Dendritic cell treated with granulocyte-macrophage colony-stimulating factor and Interleukin-4, amounts not matched to agents 40 ng/mL and 50 ng/mL, for 4 days (primary cell): ENCODE results near the gene TXNRD1.
"Not testable (repeated sequence)": the region's sequence is repeated elsewhere in the genome, so short reads cannot be mapped to it uniquely, and the experiment has no call there.

Source experiments
- H3K27ac Mint-ChIP-seq: one replicate; pipeline ENCODE4 v1.8.0; 2022; ENCODE audit warnings: mild to moderate bottlenecking, mixed read lengths
- H3K27me3 Mint-ChIP-seq: one replicate; pipeline ENCODE4 v1.8.0; 2022; ENCODE audit warnings: mild to moderate bottlenecking, mixed read lengths
- H3K36me3 Mint-ChIP-seq: one replicate; pipeline ENCODE4 v1.8.0; 2022; ENCODE audit warnings: low read depth, mixed read lengths
- H3K4me1 Mint-ChIP-seq: one replicate; pipeline ENCODE4 v1.8.0; 2022; ENCODE audit warnings: low read depth, mixed read lengths
- H3K4me3 Mint-ChIP-seq: one replicate; pipeline ENCODE4 v1.8.0; 2022; ENCODE audit warnings: mild to moderate bottlenecking, moderate library complexity, mixed read lengths
- H3K9me3 Mint-ChIP-seq: one replicate; pipeline ENCODE4 v1.8.0; 2022; ENCODE audit warnings: mixed read lengths
- intact Hi-C: fragments of 100-400 bp; cut with micrococcal nuclease; formaldehyde crosslinking; loops from one replicate; pipeline ENCODE4 v1.15.0; 2022

TXNRD1 gene

DNA sequence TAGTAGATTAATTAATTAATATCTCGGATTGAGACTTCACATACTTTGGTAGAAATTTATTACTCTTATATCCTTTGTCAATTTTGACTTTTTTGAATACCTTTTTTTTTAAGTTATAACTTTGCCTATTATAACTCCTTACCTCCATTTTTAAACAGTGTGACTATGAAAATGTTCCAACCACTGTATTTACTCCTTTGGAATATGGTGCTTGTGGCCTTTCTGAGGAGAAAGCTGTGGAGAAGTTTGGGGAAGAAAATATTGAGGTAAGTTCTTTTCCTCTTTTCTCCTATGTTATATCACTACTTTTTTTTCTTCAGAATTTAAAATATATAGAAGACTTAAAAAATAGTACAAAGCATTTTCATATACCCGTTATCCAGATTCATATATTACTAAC lies 115.8 kb downstream of the TXNRD1 start:
- intact Hi-C loops = loop anchor here (5.0 to 10.0 kb wide), 2 partner anchors 247 to 786 kb away; no protein-coding TSS in a partner anchor
- no peak overlapping the region for H3K4me3 Mint-ChIP-seq
- H3K27me3 Mint-ChIP-seq = no peaks in the 10 kb centered on the region
- H3K27ac Mint-ChIP-seq = no peak overlapping the region
- H3K4me1 Mint-ChIP-seq = no peaks in the 10 kb centered on the region
- H3K36me3 Mint-ChIP-seq = peaks cover 80% of the 10 kb centered on the region
- H3K9me3 Mint-ChIP-seq = no peaks in the 10 kb centered on the region

DNA sequence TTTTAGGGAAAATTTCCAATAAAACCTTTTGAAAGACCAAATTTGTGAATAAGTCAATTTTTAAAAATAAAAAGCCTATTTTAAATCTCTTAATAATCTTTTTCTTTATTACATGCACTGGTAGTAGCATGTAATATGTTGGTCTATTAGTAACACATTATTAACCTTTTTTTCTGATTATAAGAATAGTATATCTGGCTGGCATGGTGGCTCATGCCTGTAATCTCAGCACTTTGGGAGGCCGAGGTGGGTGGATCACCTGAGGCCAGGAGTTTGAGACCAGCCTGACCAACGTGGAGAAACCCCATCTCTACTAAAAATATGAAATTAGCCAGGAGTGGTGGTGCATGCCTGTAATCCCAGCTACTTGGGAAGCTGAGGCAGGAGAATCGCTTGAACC lies 116.7 kb downstream of the TXNRD1 start:
- H3K27ac Mint-ChIP-seq, H3K27me3 Mint-ChIP-seq, H3K9me3 Mint-ChIP-seq, H3K4me3 Mint-ChIP-seq, H3K4me1 Mint-ChIP-seq: not testable (repeated sequence)
- intact Hi-C loops = loop anchor here (5.0 to 10.0 kb wide), 2 partner anchors 247 to 785 kb away; no protein-coding TSS in a partner anchor
- peaks cover 77% of the 10 kb centered on the region for H3K36me3 Mint-ChIP-seq

DNA sequence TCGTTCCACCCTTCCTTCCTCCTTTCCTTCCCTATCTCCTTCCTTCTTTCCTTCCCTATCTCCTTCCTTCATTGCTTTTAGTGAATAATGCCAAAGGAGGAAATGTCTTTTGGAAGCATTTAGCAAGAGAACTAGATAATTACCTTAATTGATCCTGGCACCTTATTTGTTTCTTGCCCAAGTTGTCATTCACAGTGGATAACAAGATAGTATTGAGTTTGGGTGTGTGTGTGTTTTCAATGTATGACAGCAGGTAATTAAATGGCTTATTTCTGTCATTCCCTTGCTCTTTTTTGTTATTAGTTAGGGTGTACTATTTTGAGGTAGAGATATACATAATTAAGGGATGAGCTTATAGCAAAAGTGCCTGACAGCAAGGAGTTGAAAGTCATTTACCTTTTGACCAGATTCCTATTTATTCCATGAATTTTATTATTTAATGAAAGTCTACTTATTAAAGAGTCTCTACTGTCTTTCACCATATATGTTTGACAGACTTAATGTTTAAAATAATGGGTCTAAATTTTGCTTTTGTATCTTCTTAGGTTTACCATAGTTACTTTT lies 118.2 kb downstream of the TXNRD1 start:
- H3K4me3 Mint-ChIP-seq = no peak overlapping the region
- intact Hi-C loops = loop anchor here (5.0 to 10.0 kb wide), 2 partner anchors 249 to 784 kb away; no protein-coding TSS in a partner anchor
- H3K27me3 Mint-ChIP-seq = no peaks in the 10 kb centered on the region
- H3K4me1 Mint-ChIP-seq = no peaks in the 10 kb centered on the region
- peaks cover 80% of the 10 kb centered on the region for H3K36me3 Mint-ChIP-seq
- H3K27ac Mint-ChIP-seq = no peak overlapping the region
- H3K9me3 Mint-ChIP-seq = no peaks in the 10 kb centered on the region

DNA sequence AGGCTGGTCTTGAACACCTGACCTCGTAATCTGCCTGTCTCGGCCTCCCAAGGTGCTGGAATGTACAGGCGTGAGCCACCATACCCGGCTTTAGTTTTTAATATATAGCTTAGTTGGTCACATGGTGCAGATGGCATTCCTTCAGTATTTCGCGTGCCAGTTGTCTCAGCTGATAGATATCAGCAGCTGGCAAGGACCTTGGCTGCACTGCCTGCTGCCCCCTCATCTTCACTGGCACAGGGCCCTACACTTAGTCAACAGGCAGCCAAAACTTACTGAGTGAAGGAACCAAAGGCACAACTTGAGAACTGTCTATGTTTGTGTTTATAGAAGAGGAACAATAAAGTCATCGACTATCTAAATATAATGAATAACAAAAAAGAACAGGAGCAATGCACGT lies 119.0 kb downstream of the TXNRD1 start:
- intact Hi-C loops = loop anchor here (5.0 to 10.0 kb wide), 2 partner anchors 250 to 783 kb away; no protein-coding TSS in a partner anchor
- H3K27ac Mint-ChIP-seq = no peak overlapping the region
- peaks cover 80% of the 10 kb centered on the region for H3K36me3 Mint-ChIP-seq
- no peaks in the 10 kb centered on the region for H3K27me3 Mint-ChIP-seq
- H3K4me3 Mint-ChIP-seq = no peak overlapping the region
- no peaks in the 10 kb centered on the region for H3K9me3 Mint-ChIP-seq
- H3K4me1 Mint-ChIP-seq = no peaks in the 10 kb centered on the region

DNA sequence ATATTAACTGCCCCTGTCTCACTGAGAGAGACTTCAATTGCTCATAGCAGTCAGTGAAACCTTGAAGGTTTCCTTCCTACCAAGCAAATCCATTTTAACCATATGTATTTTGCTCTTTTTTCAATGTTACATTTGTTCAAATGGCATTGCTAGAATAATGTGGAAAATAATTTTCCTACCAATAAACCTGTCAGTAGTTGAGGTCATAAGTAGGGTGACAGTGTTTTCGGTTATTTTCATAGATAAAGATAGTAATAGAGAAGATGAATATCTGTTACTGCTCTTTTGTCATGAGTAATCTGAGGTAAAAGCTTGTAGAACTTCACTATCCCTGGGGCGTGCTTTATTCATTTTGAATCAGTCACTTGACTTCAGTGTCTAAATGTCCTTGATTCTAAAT lies 120.5 kb downstream of the TXNRD1 start:
- Mint-ChIP-seq H3K27me3 (no peaks in the 10 kb centered on the region), H3K4me1 (no peaks in the 10 kb centered on the region), H3K27ac (no peak overlapping the region), H3K36me3 (peaks cover 84% of the 10 kb centered on the region), H3K4me3 (no peak overlapping the region), H3K9me3 (no peaks in the 10 kb centered on the region)
- intact Hi-C loops = loop anchor here (10.0 kb wide), 1 partner anchor 251 kb away; no protein-coding TSS in a partner anchor

DNA sequence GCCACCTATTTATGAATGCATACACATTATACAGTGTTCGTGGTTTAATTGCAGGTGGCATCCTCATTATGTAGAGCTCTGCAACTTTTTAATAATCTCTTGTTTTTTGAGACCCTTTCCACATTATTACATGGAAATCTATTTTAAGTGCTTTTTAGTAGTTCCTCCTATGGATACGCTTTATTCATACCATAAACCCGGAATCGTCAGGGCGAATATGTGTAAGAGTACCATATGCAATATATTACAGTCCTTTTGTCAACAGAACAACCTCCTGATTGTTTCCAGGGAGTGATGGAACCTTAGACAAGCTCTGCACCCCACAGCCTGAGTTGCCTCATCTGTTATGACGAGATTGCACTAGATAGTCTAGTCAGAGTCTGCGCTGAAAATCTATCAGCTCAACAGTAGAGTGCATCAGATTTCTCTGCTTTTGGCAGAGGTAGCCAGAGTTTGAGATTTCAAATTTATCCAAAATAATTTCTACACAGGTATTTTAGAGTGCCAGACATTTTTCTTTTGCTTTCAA lies 121.5 kb downstream of the TXNRD1 start:
- Mint-ChIP-seq H3K36me3 (peaks cover 84% of the 10 kb centered on the region), H3K4me1 (no peaks in the 10 kb centered on the region), H3K27me3 (no peaks in the 10 kb centered on the region), H3K4me3 (no peak overlapping the region), H3K9me3 (no peaks in the 10 kb centered on the region), H3K27ac (no peak overlapping the region)
- intact Hi-C loops = loop anchor here (10.0 kb wide), 1 partner anchor 252 kb away; no protein-coding TSS in a partner anchor

DNA sequence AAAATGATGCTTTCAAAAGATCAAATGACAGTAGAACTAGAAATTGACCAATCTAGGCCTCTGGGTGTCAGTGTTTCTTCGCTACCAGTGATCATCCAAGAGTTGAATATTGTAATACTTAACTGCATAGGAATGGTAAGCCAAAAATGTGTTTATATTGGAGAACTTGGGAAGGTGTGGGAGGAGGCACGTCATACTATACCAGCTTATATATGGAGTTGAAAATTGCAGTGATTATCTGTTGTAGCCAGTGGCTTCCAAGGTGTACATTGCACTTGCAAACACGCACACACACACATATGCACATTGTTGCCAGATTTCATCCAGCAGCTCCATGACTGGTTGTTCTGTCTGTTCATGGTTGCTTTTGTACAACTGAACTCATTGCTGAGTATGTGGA lies 124.1 kb downstream of the TXNRD1 start:
- intact Hi-C loops = loop anchor here (10.0 kb wide), 1 partner anchor 255 kb away; no protein-coding TSS in a partner anchor
- H3K27me3 Mint-ChIP-seq = no peaks in the 10 kb centered on the region
- no peaks in the 10 kb centered on the region for H3K9me3 Mint-ChIP-seq
- H3K27ac Mint-ChIP-seq = no peak overlapping the region
- peaks cover 91% of the 10 kb centered on the region for H3K36me3 Mint-ChIP-seq
- peaks cover 5% of the 10 kb centered on the region for H3K4me1 Mint-ChIP-seq
- H3K4me3 Mint-ChIP-seq = no peak overlapping the region

DNA sequence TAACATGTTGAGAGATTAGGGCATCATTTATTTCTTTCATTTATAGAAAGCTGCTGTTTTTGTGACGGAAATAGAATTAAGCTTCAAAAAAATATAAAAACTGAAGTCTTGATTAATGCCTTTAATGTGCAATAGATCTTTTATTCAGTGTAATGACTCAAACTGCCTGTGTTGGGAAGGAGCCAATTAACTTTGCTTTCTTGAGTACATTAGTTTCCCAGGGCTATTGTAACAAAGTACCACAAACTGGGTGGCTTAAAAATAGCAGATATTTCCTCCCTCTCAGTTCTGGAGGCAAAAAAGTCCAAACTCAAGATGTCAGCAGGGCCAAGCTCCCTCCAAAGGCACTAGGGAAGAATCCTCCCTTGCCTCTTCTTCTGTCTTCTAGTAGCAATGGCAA lies 124.6 kb downstream of the TXNRD1 start:
- Mint-ChIP-seq H3K9me3 (no peaks in the 10 kb centered on the region), H3K27me3 (no peaks in the 10 kb centered on the region), H3K27ac (no peak overlapping the region), H3K4me1 (peaks cover 5% of the 10 kb centered on the region), H3K4me3 (no peak overlapping the region), H3K36me3 (peaks cover 91% of the 10 kb centered on the region)
- intact Hi-C loops = no loop called here

DNA sequence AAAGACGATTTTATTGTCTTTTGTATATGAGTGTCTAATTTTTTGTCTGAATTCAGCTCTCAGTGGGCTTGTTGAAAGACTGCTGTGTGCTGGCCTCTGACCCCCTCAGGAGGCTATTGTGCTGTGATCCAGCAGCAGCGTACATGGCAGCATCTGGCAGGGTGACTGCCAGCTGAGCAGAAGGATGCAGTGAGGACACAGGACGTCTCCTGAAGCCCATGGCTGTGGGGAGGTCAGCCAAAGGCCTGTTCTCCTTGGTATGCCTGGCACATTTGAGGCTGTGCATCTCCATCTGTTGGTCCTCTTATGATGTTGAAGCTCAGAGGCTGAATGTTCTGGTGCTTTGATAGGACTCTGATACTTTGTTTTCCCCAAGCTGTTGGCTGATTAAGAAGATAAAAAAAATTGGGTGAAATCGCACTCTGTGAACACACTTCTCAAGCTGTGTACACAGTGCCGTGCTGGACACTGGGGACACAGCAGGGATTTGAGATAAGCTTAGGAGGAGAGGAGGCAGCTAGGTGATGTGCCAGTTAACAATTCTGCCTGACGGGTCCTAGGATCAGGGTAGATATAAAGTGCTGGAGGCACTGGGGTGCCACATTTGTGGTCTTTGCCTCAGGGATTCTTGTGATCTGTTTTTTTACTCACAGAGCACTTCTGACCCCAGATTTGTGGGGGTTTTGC lies 125.5 kb downstream of the TXNRD1 start:
- Mint-ChIP-seq H3K27ac (no peak overlapping the region), H3K4me3 (no peak overlapping the region), H3K9me3 (no peaks in the 10 kb centered on the region), H3K36me3 (peaks cover 93% of the 10 kb centered on the region), H3K27me3 (no peaks in the 10 kb centered on the region), H3K4me1 (peaks cover 5% of the 10 kb centered on the region)
- intact Hi-C loops = no loop called here

DNA sequence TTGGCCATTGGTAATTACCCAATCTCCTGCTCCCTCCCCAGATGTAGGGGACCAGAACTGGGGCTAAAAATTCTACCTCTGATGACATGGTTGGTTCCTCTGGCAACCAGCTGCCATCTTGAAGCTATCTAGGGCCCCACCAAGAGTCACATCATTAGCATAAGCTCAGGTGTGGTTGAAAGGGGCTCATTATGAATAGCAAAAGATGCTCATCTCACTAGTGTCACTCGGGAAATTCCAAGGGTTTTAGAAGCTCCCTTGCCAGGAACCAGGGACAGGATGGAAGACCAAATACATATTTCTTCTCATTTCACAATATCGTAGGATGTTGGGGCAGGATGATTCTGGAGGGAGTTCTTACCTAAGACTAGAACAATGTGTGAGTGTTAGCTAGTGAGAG lies 126.6 kb downstream of the TXNRD1 start:
- H3K27ac Mint-ChIP-seq = no peak overlapping the region
- H3K4me3 Mint-ChIP-seq = no peak overlapping the region

DNA sequence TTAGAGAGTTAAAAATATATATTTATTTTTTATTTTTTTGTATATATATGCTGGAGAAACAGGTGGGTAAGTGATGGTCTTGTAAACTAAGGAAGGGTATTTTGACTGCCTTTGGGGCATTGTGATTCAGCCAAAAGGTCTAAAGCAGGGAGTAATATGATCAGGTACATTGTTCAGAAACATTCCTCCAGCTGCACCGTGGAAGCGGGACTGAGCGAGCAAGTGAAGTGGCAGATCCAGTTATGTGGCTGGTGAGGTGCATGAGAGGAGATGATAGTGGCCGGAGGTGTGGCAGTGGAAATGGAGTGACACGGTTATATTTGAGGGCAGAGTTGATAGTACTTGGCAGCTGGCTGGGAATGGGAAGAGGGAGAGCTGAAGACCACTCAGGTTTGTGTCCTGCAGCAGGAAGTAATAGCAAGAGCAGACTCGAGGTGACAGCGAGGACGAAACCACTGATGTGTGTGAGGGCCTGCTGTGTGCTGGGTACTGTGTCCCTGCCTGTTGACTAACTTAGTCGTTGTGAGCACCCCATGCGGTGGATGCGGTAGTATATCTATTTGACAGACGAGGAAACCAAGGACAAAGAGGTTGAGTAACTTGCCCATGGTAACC lies 127.2 kb downstream of the TXNRD1 start:
- Mint-ChIP-seq H3K36me3 (peaks cover 96% of the 10 kb centered on the region), H3K4me1 (peaks cover 5% of the 10 kb centered on the region), H3K27ac (no peak overlapping the region), H3K4me3 (no peak overlapping the region), H3K9me3 (no peaks in the 10 kb centered on the region), H3K27me3 (no peaks in the 10 kb centered on the region)
- intact Hi-C loops = no loop called here

More for the DNA sequence above, 126.6 kb downstream of the TXNRD1 start:
- intact Hi-C loops = no loop called here
- H3K36me3 Mint-ChIP-seq = peaks cover 96% of the 10 kb centered on the region
- no peaks in the 10 kb centered on the region for H3K27me3 Mint-ChIP-seq
- peaks cover 5% of the 10 kb centered on the region for H3K4me1 Mint-ChIP-seq
- H3K9me3 Mint-ChIP-seq = no peaks in the 10 kb centered on the region

DNA sequence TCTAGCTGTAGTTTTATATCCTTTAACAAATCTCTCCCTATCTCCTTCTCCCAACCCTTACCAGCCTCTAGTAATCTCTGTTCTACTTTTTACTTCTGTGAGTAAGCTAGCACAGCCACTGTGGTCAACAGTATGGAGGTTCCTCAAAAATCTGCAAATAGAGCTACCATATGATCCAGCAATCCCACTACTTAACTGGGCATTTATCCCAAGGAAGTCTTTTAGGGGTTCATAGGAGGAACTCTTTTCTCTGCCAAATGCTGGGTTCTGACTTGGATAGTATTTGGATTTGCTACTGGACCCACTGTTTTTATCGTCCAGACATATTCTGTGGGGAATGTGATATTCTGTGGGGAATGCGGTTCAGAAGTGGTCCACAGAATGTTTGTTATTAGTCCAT lies 129.1 kb downstream of the TXNRD1 start:
- peaks cover 96% of the 10 kb centered on the region for H3K36me3 Mint-ChIP-seq
- H3K27ac Mint-ChIP-seq = no peak overlapping the region

DNA sequence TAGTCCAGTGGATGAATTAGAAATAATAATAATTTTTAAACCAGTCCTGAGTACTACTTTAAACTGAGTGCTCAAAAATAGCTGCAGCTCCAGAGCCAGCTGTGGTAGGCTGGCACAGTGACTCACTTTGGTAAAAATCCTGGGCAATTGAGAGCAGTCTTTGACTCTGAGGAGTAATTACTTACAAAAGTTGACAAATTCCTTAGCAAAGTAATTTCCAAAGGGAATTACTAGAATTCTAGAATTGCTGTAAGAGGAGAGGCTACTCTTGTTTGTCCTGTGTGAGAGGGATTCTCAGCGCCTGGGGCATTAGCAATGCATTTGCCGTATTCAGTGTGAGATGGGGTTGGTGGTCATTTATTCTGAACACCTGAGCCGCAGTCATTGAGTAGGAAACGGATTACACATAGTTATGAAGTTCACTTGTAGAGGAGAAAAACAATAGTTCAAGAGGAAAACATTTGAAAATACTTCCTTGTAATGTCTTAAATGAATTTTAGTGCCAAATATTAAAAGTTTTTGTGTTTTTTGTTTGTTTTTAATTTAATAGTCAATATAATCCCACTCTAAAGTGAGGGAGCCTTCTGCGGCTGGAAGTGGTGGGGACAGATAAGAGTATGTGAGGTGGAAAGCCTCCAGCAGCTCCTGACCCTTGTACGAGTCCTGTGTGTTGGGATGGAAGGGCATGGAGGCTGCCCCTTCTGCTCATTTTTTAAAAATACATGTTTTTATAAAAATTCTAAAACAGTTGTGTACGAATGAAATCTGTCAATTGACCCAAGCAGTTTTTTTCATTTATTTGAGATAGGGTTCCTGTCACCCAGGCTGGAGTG lies 129.9 kb downstream of the TXNRD1 start:
- H3K27me3 Mint-ChIP-seq = no peaks in the 10 kb centered on the region
- H3K36me3 Mint-ChIP-seq = peaks cover 96% of the 10 kb centered on the region
- intact Hi-C loops = no loop called here
- H3K4me3 Mint-ChIP-seq = no peak overlapping the region
- no peaks in the 10 kb centered on the region for H3K9me3 Mint-ChIP-seq
- H3K4me1 Mint-ChIP-seq = peaks cover 5% of the 10 kb centered on the region
- no peak overlapping the region for H3K27ac Mint-ChIP-seq

More for the DNA sequence above, 129.1 kb downstream of the TXNRD1 start:
- no peaks in the 10 kb centered on the region for H3K9me3 Mint-ChIP-seq
- H3K27me3 Mint-ChIP-seq = no peaks in the 10 kb centered on the region
- H3K4me1 Mint-ChIP-seq = peaks cover 5% of the 10 kb centered on the region
- intact Hi-C loops = no loop called here
- H3K4me3 Mint-ChIP-seq = no peak overlapping the region
